Measurements from ENCODE around the gene MTO1.
"Not testable (repeated sequence)": the region's sequence is repeated elsewhere in the genome, so short reads cannot be mapped to it uniquely, and the experiment has no call there.

Gene MTO1

DNA sequence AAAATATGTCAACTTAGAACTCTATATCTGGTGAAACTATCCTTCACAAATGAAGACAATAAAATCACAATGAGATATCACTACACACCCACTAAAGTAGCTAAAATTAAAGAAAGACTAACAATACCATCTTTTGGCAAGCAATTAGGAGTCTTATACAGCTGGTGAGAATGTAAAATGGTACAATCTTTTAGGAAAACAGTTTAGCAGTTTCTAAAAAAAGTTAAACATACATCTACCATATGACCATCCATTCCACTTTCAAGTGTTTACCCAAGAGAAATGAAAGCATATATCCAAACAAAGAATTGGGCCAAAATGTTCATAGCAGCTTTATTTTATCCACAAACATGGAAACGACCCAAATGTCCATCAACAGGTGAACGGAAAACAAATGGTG, 73.1 kb downstream of the MTO1 start:
- DNase-seq, result no peak

DNA sequence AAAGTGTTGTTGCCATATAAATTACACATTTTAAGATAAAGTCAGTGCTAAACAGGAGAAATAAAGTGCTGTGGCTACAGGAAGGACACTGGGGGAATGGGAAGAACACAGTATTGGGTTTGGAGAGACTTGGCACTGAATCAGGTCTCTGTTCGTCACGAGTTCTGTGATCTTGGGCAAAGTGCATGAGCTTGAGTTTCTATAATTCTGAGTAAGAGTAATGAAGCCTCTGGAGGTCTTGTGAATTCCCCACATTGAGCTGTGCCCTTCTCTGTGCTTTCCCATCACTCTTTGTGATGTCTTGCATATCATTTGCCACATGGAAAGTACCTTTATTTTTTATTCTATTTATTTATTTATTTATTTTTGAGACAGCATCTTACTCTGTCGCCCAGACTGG, 76.1 kb downstream of the MTO1 start:
- no peak for DNase-seq

DNA sequence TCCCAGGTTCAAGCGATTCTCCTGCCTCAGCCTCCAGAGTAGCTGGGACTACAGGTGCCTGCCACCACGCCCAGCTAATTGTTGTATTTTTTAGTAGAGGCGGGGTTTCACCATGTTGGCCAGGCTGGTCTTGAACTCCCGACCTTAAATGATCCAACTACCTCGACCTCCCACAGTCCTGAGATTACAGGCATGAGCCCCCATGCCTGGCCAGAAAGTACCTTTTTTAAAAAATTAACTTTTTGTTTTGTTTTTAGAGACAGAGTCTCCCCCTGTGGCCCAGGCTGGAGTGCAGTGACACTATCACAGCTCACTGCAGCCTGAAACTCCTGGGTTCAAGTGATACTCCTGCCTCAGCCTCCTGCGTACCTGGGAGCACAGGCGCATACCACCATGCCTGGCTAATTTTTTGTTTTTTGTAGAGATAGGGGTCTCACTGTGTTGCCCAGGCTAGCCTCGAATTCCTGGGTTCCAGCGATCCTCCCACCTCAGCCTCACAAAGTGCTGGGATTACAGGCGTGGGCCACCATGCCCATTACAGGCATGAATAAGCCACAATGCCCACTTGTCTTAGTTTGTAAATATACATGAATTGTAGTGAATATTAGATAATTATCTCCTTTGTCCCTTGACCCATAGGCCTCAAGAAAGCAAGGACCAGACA, 76.7 kb downstream of the MTO1 start:
- no peak for DNase-seq

- not testable (repeated sequence) for DNase-seq
Measured at GRCh38 chr6:73542481-73542880, 80.9 kb downstream of the MTO1 start.

DNA sequence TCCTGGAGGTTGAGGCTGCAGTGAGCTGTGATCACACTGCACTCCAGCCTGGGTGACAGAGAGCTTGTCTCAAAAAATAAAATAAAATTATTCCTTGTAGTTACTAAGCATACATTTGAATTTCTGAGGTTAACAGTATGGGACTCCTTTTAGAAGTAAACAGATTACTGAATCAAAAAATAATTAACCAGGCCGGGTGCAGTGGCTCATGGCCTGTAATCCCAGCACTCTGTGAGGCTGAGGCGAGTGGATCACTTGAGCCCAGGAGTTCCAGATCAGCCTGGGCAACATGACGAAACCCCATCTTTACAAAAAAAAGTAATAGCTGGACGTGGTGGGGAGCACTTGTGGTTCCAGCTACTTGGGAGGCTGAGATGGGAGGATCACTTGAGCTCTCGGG, 81.4 kb downstream of the MTO1 start:
- no peak for DNase-seq

- DNase-seq, result no peak
Measured at GRCh38 chr6:73547036-73547435, 85.5 kb downstream of the MTO1 start.

DNA sequence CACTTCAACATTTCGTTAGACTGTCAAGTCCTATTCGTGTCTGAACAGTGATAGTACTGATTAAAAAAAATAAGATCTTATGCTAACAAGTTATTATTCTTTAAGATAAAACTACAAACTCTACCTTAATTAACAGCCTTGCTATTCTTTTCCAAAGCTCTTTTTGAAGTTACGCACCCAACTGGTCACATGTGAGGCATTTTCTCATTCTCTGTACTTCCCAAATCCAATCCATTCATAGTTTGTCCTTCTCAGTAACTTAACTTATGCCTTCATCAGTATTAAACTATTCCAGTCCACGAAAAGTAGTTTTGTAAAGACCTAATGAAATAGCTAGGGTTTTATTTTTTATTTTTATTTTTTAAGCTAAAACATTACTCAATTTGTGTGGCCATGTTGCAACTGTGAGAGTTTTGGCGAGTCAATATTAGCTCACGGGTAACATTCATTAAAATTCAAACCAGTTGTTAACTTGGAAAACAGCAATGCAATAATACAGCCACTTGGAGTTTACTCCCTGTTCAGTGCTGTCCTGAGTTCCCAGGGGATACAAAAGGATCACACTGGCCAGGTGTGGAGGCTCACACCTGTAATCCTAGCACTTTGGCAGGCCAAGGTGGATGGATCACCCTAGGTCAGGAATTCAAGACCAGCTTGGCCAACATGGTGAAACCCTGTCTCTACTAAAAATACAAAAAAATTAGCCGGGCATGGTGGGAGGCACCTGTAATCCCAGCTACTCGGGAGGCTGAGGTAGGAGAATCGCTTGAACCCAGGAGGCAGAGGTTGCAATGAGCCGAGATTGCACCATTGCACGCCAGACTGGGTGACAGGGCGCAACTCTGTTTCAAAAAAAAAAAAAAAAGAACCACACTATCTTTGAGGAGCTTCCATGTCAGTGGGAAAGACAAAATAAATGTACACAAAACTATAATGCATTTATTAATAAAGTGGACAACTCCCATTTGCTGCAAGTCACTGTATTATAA, 87.2 kb downstream of the MTO1 start:
- DNase-seq, result no peak

DNA sequence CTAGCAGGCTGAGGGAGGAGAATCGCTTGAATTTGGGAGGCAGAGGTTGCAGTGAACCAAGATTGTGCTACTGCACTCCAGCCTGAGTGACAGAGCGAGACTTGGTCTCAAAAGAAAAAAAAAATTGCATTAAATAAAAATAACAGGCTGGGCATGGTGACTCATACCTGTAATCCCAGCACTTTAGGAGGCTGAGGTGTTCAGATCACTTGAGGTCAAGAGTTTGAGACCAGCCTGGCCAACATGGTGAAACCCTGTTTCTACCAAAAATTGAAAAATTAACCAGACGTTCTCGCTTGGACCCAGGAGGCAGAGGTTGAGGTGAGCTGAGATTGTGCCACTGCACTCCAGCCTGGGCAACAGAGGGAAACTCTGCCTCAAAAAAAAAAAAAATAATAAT, 89.6 kb downstream of the MTO1 start:
- DNase-seq, result not testable (repeated sequence)

- not testable (repeated sequence) for DNase-seq
Measured at GRCh38 chr6:73555380-73555949, 93.9 kb downstream of the MTO1 start.

- DNase-seq, result no peak
Measured at GRCh38 chr6:73556836-73557235, 95.3 kb downstream of the MTO1 start.
